Measurements from ENCODE around the gene CASP7. TPM values are rescaled to one million over a fixed set of nuclear protein-coding genes. Genes with fewer than 3 reads are reported as not detected.

CASP7 gene
- total RNA-seq, 2 donors from 2014 or later = 11.0 to 24.0 TPM

- no peak for DNase-seq (ENCODE audit: low spot score)
- H3K27me3 ChIP-seq (replicated peaks; ENCODE audit: insufficient read depth) = no peaks in the 10 kb centered on the region
- no peak overlapping the region for H3K4me3 ChIP-seq
- no peak overlapping the region for H3K27ac ChIP-seq
- no peak for TF ChIP-seq CTCF (IDR thresholded peaks at IDR 0.05)
- H3K4me1 ChIP-seq (ENCODE audit: control insufficient read depth in 1 of 2, low read depth in 2 of 2) = no peaks in the 10 kb centered on the region
- no peaks in the 10 kb centered on the region for H3K36me3 ChIP-seq
- ATAC-seq (ENCODE audit: insufficient number of reproducible peaks, low FRiP score, low read depth) = no peak
- no peaks in the 10 kb centered on the region for H3K9me3 ChIP-seq
Observed at GRCh38 chr10:113740850-113741249, 61.1 kb downstream of the CASP7 start.

- H3K4me3 ChIP-seq = no peak overlapping the region
- ATAC-seq (ENCODE audit: insufficient number of reproducible peaks, low FRiP score, low read depth) (no peak), DNase-seq (ENCODE audit: low spot score) (no peak)
- no peak for TF ChIP-seq CTCF (IDR thresholded peaks at IDR 0.05)
- H3K9me3 ChIP-seq = no peaks in the 10 kb centered on the region
- H3K36me3 ChIP-seq = no peaks in the 10 kb centered on the region
- H3K27ac ChIP-seq = no peak overlapping the region
- H3K4me1 ChIP-seq (ENCODE audit: control insufficient read depth in 1 of 2, low read depth in 2 of 2) = no peaks in the 10 kb centered on the region
- H3K27me3 ChIP-seq (replicated peaks; ENCODE audit: insufficient read depth) = no peaks in the 10 kb centered on the region
Observed at GRCh38 chr10:113742466-113742865, 62.8 kb downstream of the CASP7 start.

- no peak for DNase-seq (ENCODE audit: low spot score)
- Histone ChIP-seq H3K4me1 (ENCODE audit: control insufficient read depth in 1 of 2, low read depth in 2 of 2) (no peaks in the 10 kb centered on the region), H3K27me3 (replicated peaks; ENCODE audit: insufficient read depth) (no peaks in the 10 kb centered on the region), H3K9me3 (no peaks in the 10 kb centered on the region), H3K4me3 (no peak overlapping the region), H3K27ac (no peak overlapping the region), H3K36me3 (no peaks in the 10 kb centered on the region)
- ATAC-seq (ENCODE audit: insufficient number of reproducible peaks, low FRiP score, low read depth) = no peak
- TF ChIP-seq CTCF (IDR thresholded peaks at IDR 0.05) = no peak
Observed at GRCh38 chr10:113743594-113743993, 63.9 kb downstream of the CASP7 start.

GRCh38 chr10:113745374-113745773, 65.7 kb downstream of the CASP7 start:
- TF ChIP-seq CTCF (IDR thresholded peaks at IDR 0.05) = no peak
- no peak for DNase-seq (ENCODE audit: low spot score)
- H3K27ac ChIP-seq = no peak overlapping the region
- H3K9me3 ChIP-seq = no peaks in the 10 kb centered on the region
- H3K36me3 ChIP-seq = no peaks in the 10 kb centered on the region
- H3K4me3 ChIP-seq = no peak overlapping the region
- no peaks in the 10 kb centered on the region for H3K27me3 ChIP-seq (replicated peaks; ENCODE audit: insufficient read depth)
- no peaks in the 10 kb centered on the region for H3K4me1 ChIP-seq (ENCODE audit: control insufficient read depth in 1 of 2, low read depth in 2 of 2)
- ATAC-seq (ENCODE audit: insufficient number of reproducible peaks, low FRiP score, low read depth) = no peak

DNA sequence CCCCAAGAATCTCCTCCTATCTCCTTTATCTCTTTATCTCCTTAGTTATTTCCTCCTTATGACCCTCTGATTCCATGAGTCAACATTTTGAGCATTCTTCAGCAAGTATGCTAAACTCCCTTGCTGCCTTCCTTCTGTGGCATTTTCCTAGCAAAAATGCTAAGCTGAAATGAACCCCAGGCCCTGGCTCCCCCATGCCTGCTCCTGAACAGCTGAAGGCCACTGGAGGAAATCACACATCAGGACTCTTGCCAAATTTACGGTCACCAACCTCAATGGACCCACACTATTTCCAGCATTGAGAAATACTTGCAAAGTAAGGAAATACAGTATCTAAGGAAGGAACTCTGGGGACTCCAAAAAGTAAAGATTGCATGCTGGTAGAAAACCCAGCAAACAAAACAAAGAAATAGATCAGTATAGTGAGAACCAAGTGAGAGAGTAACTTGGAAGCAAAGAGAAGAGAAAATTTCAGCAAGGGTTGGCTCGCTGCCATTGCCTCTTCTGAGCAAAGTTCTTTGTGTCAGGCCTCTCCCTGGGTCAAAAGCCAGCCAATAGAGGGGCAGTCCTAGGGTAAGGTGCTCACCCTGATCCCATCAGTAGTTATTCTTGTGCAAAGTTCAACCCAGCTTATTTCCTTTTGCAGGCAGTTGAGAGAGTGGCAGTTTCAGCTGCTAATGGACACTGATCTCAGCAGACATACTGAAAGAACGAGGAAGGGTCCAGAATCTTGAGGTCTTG, 66.7 kb downstream of the CASP7 start:
- Histone ChIP-seq H3K9me3 (no peaks in the 10 kb centered on the region), H3K27me3 (replicated peaks; ENCODE audit: insufficient read depth) (no peaks in the 10 kb centered on the region), H3K4me1 (ENCODE audit: control insufficient read depth in 1 of 2, low read depth in 2 of 2) (no peaks in the 10 kb centered on the region), H3K4me3 (no peak overlapping the region), H3K27ac (no peak overlapping the region), H3K36me3 (no peaks in the 10 kb centered on the region)
- no peak for ATAC-seq (ENCODE audit: insufficient number of reproducible peaks, low FRiP score, low read depth)
- DNase-seq (ENCODE audit: low spot score) = no peak
- no peak for TF ChIP-seq CTCF (IDR thresholded peaks at IDR 0.05)
